Naive B cell (primary cell): ENCODE results near the gene UNC5A. TPM values are rescaled to one million over a fixed set of nuclear protein-coding genes. Genes with fewer than 3 reads are reported as not detected.

Experiments used
- polyA plus RNA-seq, 6 donors: library from polyadenylated mRNA; unstranded; fragments of 300-500 nt; fragmentation: Illumina TruSeq; gene quantifications; one replicate each; pipeline ENCODE4 v1.2.3, GENCODE V29; 2021; ENCODE audit warnings: low read depth in 6 of 6

Gene UNC5A
- polyA plus RNA-seq, 6 donors from 2014 or later = not detected

Other genes with a start within 250 kb of the UNC5A start
- gene GPRIN1, start 200.4 kb upstream of the UNC5A start, polyA plus RNA-seq = under 1 TPM in 5 of 6 donors, not detected in 1; 0.08 to 0.65 (median 0.16) TPM
- gene SNCB, start 180.0 kb upstream of the UNC5A start, polyA plus RNA-seq = 1 to 10 TPM in 3 of 6 donors, under 1 TPM in 2, not detected in 1; 0.34 to 1.1 (median 1.0) TPM
- not detected for gene EIF4E1B, start 179.9 kb upstream of the UNC5A start, polyA plus RNA-seq
- gene TSPAN17, start 163.1 kb upstream of the UNC5A start, polyA plus RNA-seq = 10 to 100 TPM; 11.9 to 22.8 (median 18.5) TPM
- 1 to 10 TPM in 1 of 6 donors, under 1 TPM in 4, not detected in 1; 0.16 to 1.3 (median 0.32) TPM for gene HK3, start 88.8 kb downstream of the UNC5A start, polyA plus RNA-seq
- 10 to 100 TPM; 25.0 to 39.1 (median 32.7) TPM for gene UIMC1, start 196.2 kb downstream of the UNC5A start, polyA plus RNA-seq
- 10 to 100 TPM; 12.3 to 23.2 (median 16.5) TPM for gene ZNF346, start 212.1 kb downstream of the UNC5A start, polyA plus RNA-seq